A549 (cell line): ENCODE measurements around the gene DNM1. TPM values are rescaled to one million over a fixed set of nuclear protein-coding genes. Genes with fewer than 3 reads are reported as not detected.

Experiments used
- ATAC-seq, 2 experiments: fragments of 200-7000 bp in 1 of 2; fragments of >200 bp in 1 of 2; cut with Nextera tagmentation in 1 of 2; cut with Tn5 transposase in 1 of 2; 3 replicates each; pipeline versions ENCODE4 v1.8.0 to v1.9.1; 2018 to 2020; ENCODE audit warnings: mild to moderate bottlenecking in 1 of 2, moderate library complexity in 1 of 2
- CTCF ChIA-PET: fragments of 300-600 bp; sonication (Branson Sonifier 250); formaldehyde crosslinking; extraction: SDS; loops from one replicate; lab custom pipeline; 2021; ENCODE audit warnings: antibody characterized with exemption, inconsistent platforms; lab: Yijun Ruan, JAX
- POLR2A ChIA-PET: fragments of 350-600 bp; formaldehyde crosslinking; extraction: SDS; loops from one replicate; lab custom pipeline; 2021; ENCODE audit warnings: antibody characterized with exemption, inconsistent platforms; lab: Yijun Ruan, JAX
- DNase-seq, 2 experiments: peaks; one replicate each; pipeline versions ENCODE4 v3.0.0 to v3.0.0-alpha.2; 2011 to 2016; ENCODE audit warnings: low read depth in 1 of 2, low spot score in 1 of 2
- FAIRE-seq: peaks from 2 replicates; lab custom pipeline; 2011; peaks lifted over from hg19 to GRCh38; lab: Jason Lieb, UNC
- H3K27ac ChIP-seq, 2 experiments: fragments of >200 bp; sonication (Bioruptor Twin); formaldehyde crosslinking; 3 replicates each; pipeline ENCODE4 v1.5.1; 2016 to 2017
- H3K4me1 ChIP-seq: fragments of >200 bp; sonication (Bioruptor Twin); formaldehyde crosslinking; 3 replicates; pipeline ENCODE4 v1.6.1; 2016
- H3K4me2 ChIP-seq: fragments of >200 bp; sonication (Bioruptor Twin); formaldehyde crosslinking; 3 replicates; pipeline ENCODE4 v1.6.1; 2016
- H3K4me3 ChIP-seq: fragments of >200 bp; sonication (Bioruptor Twin); formaldehyde crosslinking; 3 replicates; pipeline ENCODE4 v1.5.1; 2016
- H3K9me3 ChIP-seq: fragments of >200 bp; sonication (Bioruptor Twin); formaldehyde crosslinking; 3 replicates; pipeline ENCODE4 v1.6.1; 2016
- BHLHE40 ChIP-seq: IDR thresholded peaks from 2 replicates; pipeline ENCODE4 v1.6.1; 2012; ENCODE audit warnings: low read depth, low read length, inconsistent platforms
- CBX2 ChIP-seq: fragments of 200-600 bp; sonication (generic); IDR thresholded peaks from 2 replicates; pipeline ENCODE4 v1.6.1; 2016; ENCODE audit warnings: low read depth, mild to moderate bottlenecking, borderline replicate concordance
- CHD2 ChIP-seq: fragments of 150-350 bp; IDR thresholded peaks from 2 replicates; pipeline ENCODE4 v1.6.1; 2014; ENCODE audit warnings: low read length; ENCODE audit not compliant: partially characterized antibody
- CHD4 ChIP-seq: fragments of 200-600 bp; sonication (generic); IDR thresholded peaks from 2 replicates; pipeline ENCODE4 v1.6.1; 2016; ENCODE audit warnings: antibody characterized with exemption, mild to moderate bottlenecking, borderline replicate concordance
- FOSL2 ChIP-seq, 2 experiments: fragments of 450-650 bp in 1 of 2; fragments of >200 bp in 1 of 2; sonication (Bioruptor Twin) in 1 of 2; formaldehyde crosslinking; IDR thresholded peaks; 2 replicates each; pipeline versions ENCODE4 v1.5.0 to v1.6.1; 2016 to 2020; ENCODE audit warnings: mild to moderate bottlenecking in 1 of 2, moderate library complexity in 1 of 2
- HEYL ChIP-seq: fragments of 250-450 bp; sonication (Bioruptor Pico); IDR thresholded peaks from 2 replicates; pipeline ENCODE4 v1.8.0; 2021; ENCODE audit warnings: mild to moderate bottlenecking, moderate library complexity
- HMGXB4 ChIP-seq: fragments of 250-450 bp; sonication (Bioruptor Pico); IDR thresholded peaks from 2 replicates; pipeline ENCODE4 v1.5.0; 2021; ENCODE audit warnings: mild to moderate bottlenecking, moderate library complexity, borderline replicate concordance
- HOXA7 ChIP-seq: fragments of 250-450 bp; sonication (Bioruptor Pico); IDR thresholded peaks from 2 replicates; pipeline ENCODE4 v1.5.0; 2020; ENCODE audit warnings: mild to moderate bottlenecking, moderate library complexity
- JUN ChIP-seq, 2 experiments: fragments of >200 bp; sonication (Bioruptor Twin); formaldehyde crosslinking; IDR thresholded peaks; 2 replicates in 1 of 2; 3 replicates in 1 of 2; pipeline ENCODE4 v1.6.1; 2016 to 2017
- JUNB ChIP-seq: fragments of >200 bp; sonication (Bioruptor Twin); formaldehyde crosslinking; IDR thresholded peaks from 2 replicates; pipeline ENCODE4 v1.6.1; 2016
- MAX ChIP-seq: IDR thresholded peaks from 2 replicates; pipeline ENCODE4 v1.6.1; 2012
- MAZ ChIP-seq: fragments of 150-350 bp; IDR thresholded peaks from 2 replicates; pipeline ENCODE4 v1.6.1; 2014; ENCODE audit warnings: antibody characterized with exemption, low read depth, low read length, borderline replicate concordance
- NR3C1 ChIP-seq: fragments of >200 bp; sonication (Bioruptor Twin); formaldehyde crosslinking; IDR thresholded peaks from 3 replicates; pipeline ENCODE4 v1.6.1; 2017
- TP53 ChIP-seq: fragments of 250-450 bp; sonication (Bioruptor Pico); IDR thresholded peaks from 2 replicates; pipeline ENCODE4 v1.5.0; 2021; ENCODE audit warnings: mild to moderate bottlenecking, moderate library complexity
- USF2 ChIP-seq: fragments of 450-650 bp; IDR thresholded peaks from 2 replicates; pipeline ENCODE4 v1.6.1; 2014; ENCODE audit warnings: antibody characterized with exemption
- ZC3H11A ChIP-seq: fragments of 450-650 bp; IDR thresholded peaks from 2 replicates; pipeline ENCODE4 v1.6.1; 2014; ENCODE audit warnings: antibody characterized with exemption, mild to moderate bottlenecking
- ZFP36 ChIP-seq: fragments of 450-650 bp; IDR thresholded peaks from 2 replicates; pipeline ENCODE4 v1.6.1; 2014; ENCODE audit warnings: borderline replicate concordance; ENCODE audit not compliant: partially characterized antibody
- ZSCAN20 ChIP-seq: fragments of 250-450 bp; sonication (Bioruptor Pico); IDR thresholded peaks from 2 replicates; pipeline ENCODE4 v1.8.0; 2022; ENCODE audit warnings: mild to moderate bottlenecking, moderate library complexity
- WGBS: methylation state at CpG from one replicate; pipeline ENCODE4 v1.1.6; 2017; ENCODE audit errors: missing lambda C conversion rate; 5-methylcytosine and 5-hydroxymethylcytosine counted together
- polyA plus RNA-seq, 4 experiments: library from polyadenylated mRNA; depleted of rRNA in 3 of 4; stranded (reverse); fragments of >200 nt; fragmentation: RNase III in 1 of 4; extraction: RNeasy Plus Mini Kit Qiagen cat#74134 plus additional on column Dnase treatment in 1 of 4; gene quantifications; 2 replicates in 3 of 4; 3 replicates in 1 of 4; pipeline ENCODE4 v1.2.3, GENCODE V29; 2011 to 2017
- TF ChIP-seq, protein P1 (sequence below): fragments of 250-450 bp; sonication (Bioruptor Pico); IDR thresholded peaks from 2 replicates; pipeline ENCODE4 v1.5.0; 2020; ENCODE audit warnings: low read depth, mild to moderate bottlenecking, moderate library complexity
- TF ChIP-seq, protein P2 (sequence below): fragments of 200-600 bp; sonication (generic); IDR thresholded peaks from 2 replicates; pipeline ENCODE4 v1.6.1; 2016; ENCODE audit warnings: antibody characterized with exemption, mild to moderate bottlenecking, moderate library complexity

Gene DNM1
- polyA plus RNA-seq, 2 of the 4 experiments (the other 2 are of a cell fraction), result 60.2 to 139 TPM

DNA sequence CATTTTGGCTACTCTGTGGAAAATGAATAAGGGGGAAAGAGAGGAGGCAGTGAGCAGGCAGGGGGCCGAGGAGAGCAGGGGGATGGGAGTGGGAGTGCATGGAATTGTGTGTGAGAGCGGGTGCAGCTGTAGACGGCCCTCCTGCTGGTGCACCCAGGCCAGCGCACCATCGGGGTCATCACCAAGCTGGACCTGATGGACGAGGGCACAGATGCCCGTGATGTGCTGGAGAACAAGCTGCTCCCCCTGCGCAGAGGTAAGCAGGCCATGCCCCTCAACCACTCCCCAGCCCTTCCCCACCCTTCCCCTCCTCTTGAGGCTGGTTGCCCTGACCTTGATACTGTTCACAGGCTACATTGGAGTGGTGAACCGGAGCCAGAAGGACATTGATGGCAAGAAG, 16.7 kb downstream of the DNM1 start (continued):
- TF ChIP-seq, protein P1, sequence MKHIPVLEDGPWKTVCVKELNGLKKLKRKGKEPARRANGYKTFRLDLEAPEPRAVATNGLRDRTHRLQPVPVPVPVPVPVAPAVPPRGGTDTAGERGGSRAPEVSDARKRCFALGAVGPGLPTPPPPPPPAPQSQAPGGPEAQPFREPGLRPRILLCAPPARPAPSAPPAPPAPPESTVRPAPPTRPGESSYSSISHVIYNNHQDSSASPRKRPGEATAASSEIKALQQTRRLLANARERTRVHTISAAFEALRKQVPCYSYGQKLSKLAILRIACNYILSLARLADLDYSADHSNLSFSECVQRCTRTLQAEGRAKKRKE (CRISPR knock-in tag), result no peak
- TF ChIP-seq, all 56 proteins: peak for 0

- peaks cover 19% of the 10 kb centered on the region for H3K4me1 ChIP-seq
- WGBS, result 94% methylated on average over 10 of the region's 10 CpGs
- H3K9me3 ChIP-seq, result no peaks in the 10 kb centered on the region
- ATAC-seq (no peak), FAIRE-seq (no peak), DNase-seq (no peak)
- H3K4me2 ChIP-seq, result no peak overlapping the region
- no peak overlapping the region for H3K27ac ChIP-seq
- H3K4me3 ChIP-seq, result no peak overlapping the region
- TF ChIP-seq HEYL (CRISPR knock-in tag) (no peak), MAX (no peak), NR3C1 (no peak), CHD4 (no peak), FOSL2 (IDR thresholded peaks at IDR 0.05) (no peak), FOSL2 (CRISPR knock-in tag; IDR thresholded peaks at IDR 0.05) (no peak), TP53 (CRISPR knock-in tag) (no peak), ZFP36 (no peak)
- TF ChIP-seq, protein P1 (CRISPR knock-in tag), result no peak
- ChIA-PET CTCF (interaction anchor here (0.7 to 2.0 kb wide), 10 partner anchors 8 to 413 kb away, joined by 3 to 7 read pairs (median 4); partner anchors contain the start of genes CIZ1 and DNM1), POLR2A (no interaction called here)
Observed at GRCh38 chr9:128222026-128222425, 18.8 kb downstream of the DNM1 start.

- no peak for DNase-seq
- TF ChIP-seq HEYL (CRISPR knock-in tag) (no peak), MAX (no peak)
- H3K27ac ChIP-seq, result no peak overlapping the region
- CTCF ChIA-PET, result interaction anchor here (1.0 to 2.0 kb wide), 5 partner anchors 9 to 31 kb away, joined by 3 to 7 read pairs (median 4); partner anchors contain the start of genes CIZ1 and DNM1
- H3K9me3 ChIP-seq, result no peaks in the 10 kb centered on the region
- whole genome bisulfite sequencing, result 89% methylated on average over 10 of the region's 13 CpGs
- no peak for FAIRE-seq
- peaks cover 9% of the 10 kb centered on the region for H3K4me1 ChIP-seq
- H3K4me3 ChIP-seq, result no peak overlapping the region
- no peak for ATAC-seq
- POLR2A ChIA-PET, result no interaction called here
- no peak overlapping the region for H3K4me2 ChIP-seq
Observed at GRCh38 chr9:128222880-128223670, 19.9 kb downstream of the DNM1 start.

GRCh38 chr9:128224877-128225276, 21.7 kb downstream of the DNM1 start:
- Histone ChIP-seq H3K4me1 (no peaks in the 10 kb centered on the region), H3K9me3 (no peaks in the 10 kb centered on the region), H3K4me3 (no peak overlapping the region), H3K27ac (no peak overlapping the region), H3K4me2 (no peak overlapping the region)
- no peak for ATAC-seq
- ChIA-PET CTCF (interaction anchor here (0.9 to 1.0 kb wide), 3 partner anchors 16 to 135 kb away, joined by 3 to 5 read pairs (median 4); no protein-coding TSS in a partner anchor), POLR2A (no interaction called here)
- 96% methylated on average over 7 of the region's 7 CpGs for WGBS
- FAIRE-seq, result no peak
- DNase-seq, result no peak
- no peak for TF ChIP-seq HMGXB4 (CRISPR knock-in tag)
- TF ChIP-seq ZC3H11A, result no peak
- TF ChIP-seq JUNB, result no peak
- TF ChIP-seq HOXA7 (CRISPR knock-in tag), result no peak
- TF ChIP-seq, protein P2, sequence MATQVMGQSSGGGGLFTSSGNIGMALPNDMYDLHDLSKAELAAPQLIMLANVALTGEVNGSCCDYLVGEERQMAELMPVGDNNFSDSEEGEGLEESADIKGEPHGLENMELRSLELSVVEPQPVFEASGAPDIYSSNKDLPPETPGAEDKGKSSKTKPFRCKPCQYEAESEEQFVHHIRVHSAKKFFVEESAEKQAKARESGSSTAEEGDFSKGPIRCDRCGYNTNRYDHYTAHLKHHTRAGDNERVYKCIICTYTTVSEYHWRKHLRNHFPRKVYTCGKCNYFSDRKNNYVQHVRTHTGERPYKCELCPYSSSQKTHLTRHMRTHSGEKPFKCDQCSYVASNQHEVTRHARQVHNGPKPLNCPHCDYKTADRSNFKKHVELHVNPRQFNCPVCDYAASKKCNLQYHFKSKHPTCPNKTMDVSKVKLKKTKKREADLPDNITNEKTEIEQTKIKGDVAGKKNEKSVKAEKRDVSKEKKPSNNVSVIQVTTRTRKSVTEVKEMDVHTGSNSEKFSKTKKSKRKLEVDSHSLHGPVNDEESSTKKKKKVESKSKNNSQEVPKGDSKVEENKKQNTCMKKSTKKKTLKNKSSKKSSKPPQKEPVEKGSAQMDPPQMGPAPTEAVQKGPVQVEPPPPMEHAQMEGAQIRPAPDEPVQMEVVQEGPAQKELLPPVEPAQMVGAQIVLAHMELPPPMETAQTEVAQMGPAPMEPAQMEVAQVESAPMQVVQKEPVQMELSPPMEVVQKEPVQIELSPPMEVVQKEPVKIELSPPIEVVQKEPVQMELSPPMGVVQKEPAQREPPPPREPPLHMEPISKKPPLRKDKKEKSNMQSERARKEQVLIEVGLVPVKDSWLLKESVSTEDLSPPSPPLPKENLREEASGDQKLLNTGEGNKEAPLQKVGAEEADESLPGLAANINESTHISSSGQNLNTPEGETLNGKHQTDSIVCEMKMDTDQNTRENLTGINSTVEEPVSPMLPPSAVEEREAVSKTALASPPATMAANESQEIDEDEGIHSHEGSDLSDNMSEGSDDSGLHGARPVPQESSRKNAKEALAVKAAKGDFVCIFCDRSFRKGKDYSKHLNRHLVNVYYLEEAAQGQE, result no peak
- TF ChIP-seq USF2, result no peak
- no peak for TF ChIP-seq CBX2
- no peak for TF ChIP-seq MAZ
- no peak for TF ChIP-seq CHD2
- TF ChIP-seq BHLHE40, result no peak
- no peak for TF ChIP-seq ZSCAN20 (CRISPR knock-in tag)
- TF ChIP-seq NR3C1, result no peak
- TF ChIP-seq JUN (IDR thresholded peaks at IDR 0.05), result no peak
